ENCODE results near the gene SUN5. TPM values are rescaled to one million over a fixed set of nuclear protein-coding genes. Genes with fewer than 3 reads are reported as not detected.
A peak's percentile ranks its signal among the peaks of the same experiment; 100 is the strongest.

SUN5 gene
- total RNA-seq, 1 experiment from 2014 or later, result not detected

DNA sequence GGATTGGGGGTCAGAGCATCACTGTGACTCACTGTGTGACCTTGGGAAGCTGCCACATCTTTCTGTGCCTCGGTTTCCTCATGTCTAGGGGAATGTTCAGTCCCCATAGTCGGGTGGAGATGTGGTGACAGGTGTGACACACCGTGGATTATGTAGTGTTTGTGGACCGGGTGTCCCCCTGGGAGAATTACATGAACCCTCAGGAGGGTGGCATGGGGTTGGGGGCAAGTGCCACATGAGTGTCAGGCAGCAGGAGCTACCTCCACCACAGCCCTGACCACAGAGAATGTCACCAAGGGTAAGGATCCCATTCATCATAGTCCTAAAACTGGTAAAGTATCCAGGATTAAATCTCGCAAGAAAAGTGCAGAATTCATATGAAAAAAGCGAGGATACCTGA is 23.2 kb downstream of the SUN5 start:
- Mint-ChIP-seq H3K9me3 (peaks cover 8% of the 10 kb centered on the region in 2 experiments), H3K36me3 (ENCODE audit: insufficient read depth in 1 of 3, low read depth in 3 of 3) (peaks cover 0 to 8% (median 8%) of the 10 kb centered on the region in 3 experiments; a peak in 5 of 7 replicates), H3K27me3 (ENCODE audit: low read depth) (peaks cover 12% of the 10 kb centered on the region), H3K27ac (peak overlapping the region in 1 of 3 experiments; percentile 27; a peak in 1 of 7 replicates), H3K4me1 (peaks cover 5 to 8% of the 10 kb centered on the region in 2 experiments; a peak in 2 of 4 replicates), H3K4me3 (no peak overlapping the region)
- no peak overlapping the region for H3K56ac ChIP-seq (ENCODE audit: insufficient read length, low read depth, low read length)
- H3K23ac ChIP-seq (ENCODE audit: insufficient read length, low read depth, low read length), result no peak overlapping the region
- H2BK120ac ChIP-seq (ENCODE audit: low read depth, low read length, poor library complexity, severe bottlenecking), result no peak overlapping the region
- no peak overlapping the region for H3K9ac ChIP-seq (ENCODE audit: extremely low read depth, insufficient read length, low read length)
- no peak overlapping the region for H2AK5ac ChIP-seq (ENCODE audit: insufficient read length, low read length)
- H2BK20ac ChIP-seq (ENCODE audit: low read depth, low read length, poor library complexity, severe bottlenecking), result no peak overlapping the region
- H3T11ph ChIP-seq (ENCODE audit: low read length), result no peak overlapping the region
- no peak overlapping the region for H3K4ac ChIP-seq (ENCODE audit: low read depth, low read length)
- no peak overlapping the region for H3K4me2 ChIP-seq (ENCODE audit: insufficient read depth, insufficient read length, low read length)
- H4K8ac ChIP-seq (replicated peaks; ENCODE audit: insufficient read length, low read depth, low read length), result no peak overlapping the region
- H3K4me1 ChIP-seq (ENCODE audit: insufficient read depth, low read length), result no peaks in the 10 kb centered on the region
- no peaks in the 10 kb centered on the region for H3K79me1 ChIP-seq (ENCODE audit: insufficient read depth, low read depth, low read length, poor library complexity, severe bottlenecking)
- H2BK12ac ChIP-seq (ENCODE audit: insufficient read length, low read depth, low read length), result no peak overlapping the region
- TF ChIP-seq, protein P1, sequence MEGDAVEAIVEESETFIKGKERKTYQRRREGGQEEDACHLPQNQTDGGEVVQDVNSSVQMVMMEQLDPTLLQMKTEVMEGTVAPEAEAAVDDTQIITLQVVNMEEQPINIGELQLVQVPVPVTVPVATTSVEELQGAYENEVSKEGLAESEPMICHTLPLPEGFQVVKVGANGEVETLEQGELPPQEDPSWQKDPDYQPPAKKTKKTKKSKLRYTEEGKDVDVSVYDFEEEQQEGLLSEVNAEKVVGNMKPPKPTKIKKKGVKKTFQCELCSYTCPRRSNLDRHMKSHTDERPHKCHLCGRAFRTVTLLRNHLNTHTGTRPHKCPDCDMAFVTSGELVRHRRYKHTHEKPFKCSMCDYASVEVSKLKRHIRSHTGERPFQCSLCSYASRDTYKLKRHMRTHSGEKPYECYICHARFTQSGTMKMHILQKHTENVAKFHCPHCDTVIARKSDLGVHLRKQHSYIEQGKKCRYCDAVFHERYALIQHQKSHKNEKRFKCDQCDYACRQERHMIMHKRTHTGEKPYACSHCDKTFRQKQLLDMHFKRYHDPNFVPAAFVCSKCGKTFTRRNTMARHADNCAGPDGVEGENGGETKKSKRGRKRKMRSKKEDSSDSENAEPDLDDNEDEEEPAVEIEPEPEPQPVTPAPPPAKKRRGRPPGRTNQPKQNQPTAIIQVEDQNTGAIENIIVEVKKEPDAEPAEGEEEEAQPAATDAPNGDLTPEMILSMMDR (conservative IDR thresholded peaks at IDR 0.05), result no peak
- DNase-seq, result no peak
- H4K91ac ChIP-seq (ENCODE audit: insufficient read length, low read depth, low read length), result no peak overlapping the region
- no peak overlapping the region for H3K18ac ChIP-seq (ENCODE audit: insufficient read length, low read depth, low read length)
- H3K9me3 ChIP-seq (ENCODE audit: control insufficient read depth, low read depth, low read length), result no peaks in the 10 kb centered on the region
- no peak overlapping the region for H3K27ac ChIP-seq (ENCODE audit: insufficient read length, low read depth, low read length)
- no CpG with 5 or more reads among the region's 6 CpGs for WGBS (ENCODE audit: extremely low coverage, insufficient read length, low lambda C conversion rate)
- H2BK15ac ChIP-seq (ENCODE audit: low read depth, low read length), result no peak overlapping the region
- H3K23me2 ChIP-seq (ENCODE audit: insufficient read length, low read depth, low read length, poor library complexity, severe bottlenecking), result no peaks in the 10 kb centered on the region
- H2BK5ac ChIP-seq (ENCODE audit: insufficient read length, low read length), result no peak overlapping the region
- H4K20me1 ChIP-seq (ENCODE audit: control insufficient read depth, insufficient read depth, insufficient read length), result no peaks in the 10 kb centered on the region
- no peak overlapping the region for H3K14ac ChIP-seq (ENCODE audit: insufficient read depth, low read length)
- no peak overlapping the region for H4K5ac ChIP-seq (ENCODE audit: insufficient read length, low read depth, low read length)
- H3K27me3 ChIP-seq (ENCODE audit: insufficient read depth, low read length), result no peaks in the 10 kb centered on the region
- no peaks in the 10 kb centered on the region for H3K79me2 ChIP-seq (ENCODE audit: insufficient read depth, low read length)
- H2AFZ ChIP-seq (ENCODE audit: low read length), result no peak overlapping the region
